ENCODE results near the gene ARHGEF18. TPM values are rescaled to one million over a fixed set of nuclear protein-coding genes. Genes with fewer than 3 reads are reported as not detected.

Gene ARHGEF18
- total and polyA plus RNA-seq, 2 donors (not counting 1 experiment from before 2014, with no cell fraction given), result 74.0 to 94.9 TPM

DNA sequence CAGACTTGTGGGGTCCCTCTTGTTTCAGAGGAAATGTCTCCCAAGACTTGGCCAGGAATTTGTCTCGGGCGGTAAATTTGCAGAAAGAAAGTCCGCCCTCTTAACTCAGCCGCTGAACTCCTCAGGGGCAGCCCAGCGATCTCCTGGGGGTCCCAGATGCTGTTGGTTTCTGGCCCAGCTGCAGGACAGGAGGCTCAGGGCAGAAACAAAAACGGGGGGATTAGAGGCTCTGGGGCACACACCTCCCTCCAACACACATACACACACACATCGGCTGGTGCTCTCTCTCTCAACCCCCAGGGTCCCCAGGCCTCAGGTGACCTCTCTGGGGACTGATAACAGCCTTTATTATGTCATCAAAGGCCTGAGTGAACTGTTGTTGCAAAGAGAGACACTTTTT lies 7.1 kb downstream of the ARHGEF18 start:
- intact Hi-C loops (cut with micrococcal nuclease), result no loop called here
- no peak overlapping the region for H3K4me2 ChIP-seq (replicated peaks; ENCODE audit: low read depth, low read length, poor library complexity, severe bottlenecking)
- POLR2A ChIA-PET, result no interaction called here

More for the DNA sequence above, 7.1 kb downstream of the ARHGEF18 start:
- no peak for DNase-seq
- H3K4me1 Mint-ChIP-seq, result peaks cover 71% of the 10 kb centered on the region
- peaks cover 5 to 80% of the 10 kb centered on the region in 2 experiments for H3K36me3 ChIP-seq (replicated peaks in 1 of 2; ENCODE audit: control extremely low read depth in 1 of 2, control insufficient read depth in 1 of 2, extremely low read depth in 1 of 2, insufficient read depth in 2 of 2, low read length in 1 of 2)
- TF ChIP-seq, protein P1, sequence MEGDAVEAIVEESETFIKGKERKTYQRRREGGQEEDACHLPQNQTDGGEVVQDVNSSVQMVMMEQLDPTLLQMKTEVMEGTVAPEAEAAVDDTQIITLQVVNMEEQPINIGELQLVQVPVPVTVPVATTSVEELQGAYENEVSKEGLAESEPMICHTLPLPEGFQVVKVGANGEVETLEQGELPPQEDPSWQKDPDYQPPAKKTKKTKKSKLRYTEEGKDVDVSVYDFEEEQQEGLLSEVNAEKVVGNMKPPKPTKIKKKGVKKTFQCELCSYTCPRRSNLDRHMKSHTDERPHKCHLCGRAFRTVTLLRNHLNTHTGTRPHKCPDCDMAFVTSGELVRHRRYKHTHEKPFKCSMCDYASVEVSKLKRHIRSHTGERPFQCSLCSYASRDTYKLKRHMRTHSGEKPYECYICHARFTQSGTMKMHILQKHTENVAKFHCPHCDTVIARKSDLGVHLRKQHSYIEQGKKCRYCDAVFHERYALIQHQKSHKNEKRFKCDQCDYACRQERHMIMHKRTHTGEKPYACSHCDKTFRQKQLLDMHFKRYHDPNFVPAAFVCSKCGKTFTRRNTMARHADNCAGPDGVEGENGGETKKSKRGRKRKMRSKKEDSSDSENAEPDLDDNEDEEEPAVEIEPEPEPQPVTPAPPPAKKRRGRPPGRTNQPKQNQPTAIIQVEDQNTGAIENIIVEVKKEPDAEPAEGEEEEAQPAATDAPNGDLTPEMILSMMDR (IDR thresholded peaks at IDR 0.05), result no peak
- no peak for TF ChIP-seq EZH2 (IDR thresholded peaks at IDR 0.05; ENCODE audit: borderline replicate concordance, insufficient read depth, low read depth, low read length, poor library complexity, severe bottlenecking)
- ATAC-seq (ENCODE audit: low read depth), result no peak
- H3K79me2 ChIP-seq (ENCODE audit: control insufficient read depth, insufficient read depth, low read length), result peaks cover 98% of the 10 kb centered on the region
- WGBS (ENCODE audit: insufficient coverage), result 81% methylated on average over 6 of the region's 7 CpGs
- CTCF ChIA-PET, result interaction anchor here (1.0 to 9.9 kb wide), 7 partner anchors 10 to 38 kb away, joined by 4 to 179 read pairs (median 41); no protein-coding TSS in a partner anchor
- H3K4me3 Mint-ChIP-seq, result no peak overlapping the region
- H4K20me1 ChIP-seq (ENCODE audit: control insufficient read depth, insufficient read depth, low read length, poor library complexity, severe bottlenecking), result peaks cover 80% of the 10 kb centered on the region
- H3K27me3 Mint-ChIP-seq, result no peaks in the 10 kb centered on the region
- no peak overlapping the region for H2AFZ ChIP-seq (ENCODE audit: insufficient read depth, low read depth, low read length, poor library complexity, severe bottlenecking)
- H3K27ac ChIP-seq (ENCODE audit: low read length in 2 of 2), result no peak overlapping the region
- H3K4me3 ChIP-seq (ENCODE audit: control extremely low read depth in 1 of 5, extremely low read depth in 1 of 5, insufficient read depth in 1 of 5, low read depth in 2 of 5, low read length in 4 of 5), result no peak overlapping the region
- H3K27me3 ChIP-seq (replicated peaks in 1 of 4; ENCODE audit: control extremely low read depth in 1 of 4, control insufficient read depth in 3 of 4, insufficient read depth in 4 of 4, low read length in 3 of 4), result no peaks in the 10 kb centered on the region
- peaks cover 64 to 87% of the 10 kb centered on the region in 2 donors for H3K4me1 ChIP-seq (ENCODE audit: control insufficient read depth in 2 of 2, insufficient read depth in 2 of 2, low read length in 2 of 2)
- H3K9me3 ChIP-seq (ENCODE audit: control extremely low read depth in 1 of 3, control insufficient read depth in 2 of 3, insufficient read depth in 1 of 3, low read length in 2 of 3), result peaks cover 2 to 9% (median 8%) of the 10 kb centered on the region in 3 donors
- peaks cover 4% of the 10 kb centered on the region for H3K9me3 Mint-ChIP-seq (ENCODE audit: insufficient read depth)
- H3K27ac Mint-ChIP-seq, result peak overlapping the region; percentile 15
- H3K9ac ChIP-seq (ENCODE audit: low read length), result no peak overlapping the region

Data from B cell (primary cell).